Pancreas (tissue), 10 donors: ENCODE results near the gene MEP1B. TPM values are rescaled to one million over a fixed set of nuclear protein-coding genes. Genes with fewer than 3 reads are reported as not detected.

Source experiments
- ATAC-seq, 4 donors: fragments of 200-7000 bp; cut with Tn5 transposase; one replicate each; pipeline versions ENCODE4 v1.8.0 to v1.9.1; 2020; ENCODE audit warnings: mild to moderate bottlenecking in 4 of 4, moderate library complexity in 4 of 4
- DNase-seq, 6 donors: peaks; one replicate each; pipeline ENCODE4 v3.0.0-alpha.2; 2020
- FAIRE-seq: peaks from 2 replicates; lab custom pipeline; 2012; peaks lifted over from hg19 to GRCh38; lab: Jason Lieb, UNC
- H3K27ac ChIP-seq, 4 donors: fragments of 200-600 bp; sonication (generic); 1 replicate in 3 of 4; 2 replicates in 1 of 4; pipeline versions ENCODE4 v1.5.0 to v1.8.0; 2020
- H3K27me3 ChIP-seq, 4 donors: fragments of 200-600 bp; one replicate each; pipeline ENCODE4 v1.8.0; 2021
- H3K36me3 ChIP-seq, 3 donors: fragments of 200-600 bp; sonication (generic) in 1 of 3; one replicate each; pipeline versions ENCODE4 v1.5.0 to v1.8.0; 2020 to 2021
- H3K4me1 ChIP-seq, 3 donors: fragments of 200-600 bp; one replicate each; pipeline ENCODE4 v1.8.0; 2021
- H3K4me3 ChIP-seq, 4 donors: fragments of 200-600 bp; sonication (generic) in 2 of 4; one replicate each; pipeline versions ENCODE4 v1.5.0 to v1.8.0; 2020 to 2021
- H3K9me3 ChIP-seq, 4 donors: fragments of 200-600 bp; one replicate each; pipeline ENCODE4 v1.8.0; 2021
- WGBS, 2 donors: extraction: QIAGEN DNeasy Blood & Tissue Kit; methylation state at CpG; one replicate each; pipeline ENCODE4 v1.1.7; 2013; 5-methylcytosine and 5-hydroxymethylcytosine counted together
- intact Hi-C, 3 donors: fragments of 100-400 bp; cut with DNase I; formaldehyde crosslinking; loops; one replicate each; pipeline versions ENCODE4 v1.11.1 to v1.14.2; 2022
- polyA plus RNA-seq, 2 donors: library from polyadenylated mRNA; stranded (reverse); fragments of 200-250 nt; gene quantifications; one replicate each; pipeline ENCODE4 v1.2.3, GENCODE V29; 2013
- total RNA-seq, 6 donors: library from RNA; stranded (reverse); fragmentation: NEBNext Ultra II Directional in 4 of 6; extraction: Animal tissue kit (Norgen Biotek cat#: 25700) in 4 of 6; gene quantifications; one replicate each; pipeline versions ENCODE4 v1.2.1 to v1.2.4, GENCODE V29; 2021 to 2023
- TF ChIP-seq, protein P1 (sequence below), 4 donors: fragments of 200-600 bp; sonication (generic) in 3 of 4; IDR thresholded peaks; one replicate each; pipeline versions ENCODE4 v1.5.0 to v1.8.0; 2021; ENCODE audit warnings: antibody characterized with exemption in 4 of 4
- donor health status: healthy with polysubstance abuse.
- donor health status: DM: no; HTN: no; CAD: no; lungs with moderate emphysema.
- donor health status: DM: no; HTN: no; CAD: no.
- donor health status: control.
- donor health status: control.
- donor health status: Bipolar disorder and iron deficiency.
- donor health status: DM: yes; HTN: yes; CAD: no.
- donor health status: DM: no; HTN: no; CAD: no.
- donor health status: DM: no; HTN: no; CAD: no.
- donor health status: DM: yes; HTN: yes; CAD: no.

Gene MEP1B
- total and polyA plus RNA-seq, 8 donors, result 0.18 TPM; not detected in 7

DNA sequence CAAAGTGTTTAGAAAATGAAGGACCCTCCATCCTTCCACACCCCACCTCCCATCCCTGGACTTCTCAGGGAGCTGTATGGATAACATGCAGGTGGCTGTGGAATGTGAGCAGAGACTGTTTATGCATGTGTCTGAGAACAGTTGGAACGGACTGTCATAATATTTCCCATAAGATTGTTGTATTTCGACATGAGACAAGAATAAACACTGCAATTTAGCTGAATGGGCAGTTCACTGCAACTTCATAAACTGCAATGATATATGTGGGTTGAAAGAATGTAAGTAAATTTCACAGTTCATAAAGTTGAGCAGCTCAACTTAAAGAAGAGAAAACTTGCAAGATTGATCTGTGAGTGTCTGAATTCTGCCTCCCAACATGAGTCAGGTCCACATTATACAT lies 74.6 kb downstream of the MEP1B start:
- TF ChIP-seq, protein P1, sequence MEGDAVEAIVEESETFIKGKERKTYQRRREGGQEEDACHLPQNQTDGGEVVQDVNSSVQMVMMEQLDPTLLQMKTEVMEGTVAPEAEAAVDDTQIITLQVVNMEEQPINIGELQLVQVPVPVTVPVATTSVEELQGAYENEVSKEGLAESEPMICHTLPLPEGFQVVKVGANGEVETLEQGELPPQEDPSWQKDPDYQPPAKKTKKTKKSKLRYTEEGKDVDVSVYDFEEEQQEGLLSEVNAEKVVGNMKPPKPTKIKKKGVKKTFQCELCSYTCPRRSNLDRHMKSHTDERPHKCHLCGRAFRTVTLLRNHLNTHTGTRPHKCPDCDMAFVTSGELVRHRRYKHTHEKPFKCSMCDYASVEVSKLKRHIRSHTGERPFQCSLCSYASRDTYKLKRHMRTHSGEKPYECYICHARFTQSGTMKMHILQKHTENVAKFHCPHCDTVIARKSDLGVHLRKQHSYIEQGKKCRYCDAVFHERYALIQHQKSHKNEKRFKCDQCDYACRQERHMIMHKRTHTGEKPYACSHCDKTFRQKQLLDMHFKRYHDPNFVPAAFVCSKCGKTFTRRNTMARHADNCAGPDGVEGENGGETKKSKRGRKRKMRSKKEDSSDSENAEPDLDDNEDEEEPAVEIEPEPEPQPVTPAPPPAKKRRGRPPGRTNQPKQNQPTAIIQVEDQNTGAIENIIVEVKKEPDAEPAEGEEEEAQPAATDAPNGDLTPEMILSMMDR (IDR thresholded peaks at IDR 0.05), result no peak
- FAIRE-seq, result no peak
- Histone ChIP-seq H3K36me3 (peaks cover 0 to 33% (median 0%) of the 10 kb centered on the region in 3 donors), H3K27me3 (no peaks in the 10 kb centered on the region), H3K27ac (no peak overlapping the region), H3K4me1 (no peaks in the 10 kb centered on the region), H3K4me3 (no peak overlapping the region), H3K9me3 (no peaks in the 10 kb centered on the region)
- no peak for ATAC-seq
- 84 to 85% methylated on average over 2 of the region's 2 CpGs for WGBS, 2 donors
- intact Hi-C loops, result loop anchor here in 1 of 3 donors (10.0 kb wide), 1 partner anchor 280 kb away; no protein-coding TSS in a partner anchor
- DNase-seq, result no peak

DNA sequence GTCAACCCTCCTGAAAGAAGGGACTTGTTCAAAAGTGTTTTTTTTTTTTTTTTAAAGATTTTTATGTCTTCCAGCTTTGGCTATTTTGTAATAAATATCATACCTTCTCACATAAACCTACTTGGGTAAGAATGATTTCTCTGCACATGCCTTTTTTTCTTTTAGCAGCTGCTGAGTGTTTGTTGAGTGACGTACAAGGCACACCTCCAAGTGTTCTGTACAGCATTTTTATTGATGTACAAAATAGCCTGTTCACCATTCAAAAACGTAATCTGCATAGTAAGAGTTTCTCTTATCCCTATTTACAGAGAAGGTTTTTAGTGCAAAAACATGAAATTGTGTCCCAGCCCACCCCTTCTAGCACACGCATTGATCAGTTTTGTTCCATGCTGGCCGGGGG lies 77.6 kb downstream of the MEP1B start:
- no peak overlapping the region for H3K4me3 ChIP-seq
- H3K27ac ChIP-seq, result no peak overlapping the region
- intact Hi-C loops, result loop anchor here in 1 of 3 donors (10.0 kb wide), 1 partner anchor 277 kb away; no protein-coding TSS in a partner anchor
- TF ChIP-seq, protein P1 (IDR thresholded peaks at IDR 0.05), result no peak
- H3K9me3 ChIP-seq, result no peaks in the 10 kb centered on the region
- FAIRE-seq, result no peak
- 92% methylated on average over 4 of the region's 4 CpGs for WGBS, 2 donors
- ATAC-seq, result no peak
- no peaks in the 10 kb centered on the region for H3K27me3 ChIP-seq
- peaks cover 0 to 45% (median 0%) of the 10 kb centered on the region in 3 donors for H3K36me3 ChIP-seq
- DNase-seq, result no peak
- H3K4me1 ChIP-seq, result no peaks in the 10 kb centered on the region

Other genes starting within 250 kb of the MEP1B start
- gene TRAPPC8, start 246.9 kb upstream of the MEP1B start, total RNA-seq, result 10 to 100 TPM; 11.2 to 26.2 (median 17.6) TPM
- 10 to 100 TPM in 1 of 2 donors, 1 to 10 TPM in 1; 7.6 to 12.6 TPM for gene TRAPPC8, start 246.9 kb upstream of the MEP1B start, polyA plus RNA-seq
- gene RNF125, start 171.2 kb upstream of the MEP1B start, total RNA-seq, result 1 to 10 TPM; 1.6 to 3.5 (median 2.3) TPM
- 1 to 10 TPM in 1 of 2 donors, under 1 TPM in 1; 0.92 to 1.2 TPM for gene RNF125, start 171.2 kb upstream of the MEP1B start, polyA plus RNA-seq
- gene RNF138, start 98.2 kb upstream of the MEP1B start, total RNA-seq, result 10 to 100 TPM in 5 of 6 donors, 1 to 10 TPM in 1; 8.4 to 20.0 (median 14.4) TPM
- gene RNF138, start 98.2 kb upstream of the MEP1B start, polyA plus RNA-seq, result 1 to 10 TPM; 4.4 to 9.9 TPM